Keratinocyte (primary cell): ENCODE results near the gene NFASC.

Experiments used
- EZH2 ChIP-seq: IDR thresholded peaks from one replicate; pipeline ENCODE4 v1.6.1; 2012; ENCODE audit warnings: inconsistent platforms, mild to moderate bottlenecking, low read length, moderate library complexity
- TF ChIP-seq, protein P1 (sequence below), 3 experiments: IDR thresholded peaks in 1 of 3; conservative IDR thresholded peaks in 1 of 3; optimal IDR thresholded peaks in 1 of 3; 2 replicates in 2 of 3; 3 replicates in 1 of 3; pipeline versions ENCODE3 to v1.5.1; 2011; ENCODE audit warnings: low read length in 3 of 3, mild to moderate bottlenecking in 3 of 3, moderate library complexity in 2 of 3, control low read depth in 1 of 3, inconsistent platforms in 1 of 3; ENCODE audit not compliant: insufficient read depth in 2 of 3; ENCODE audit errors: extremely low read depth in 1 of 3

DNA sequence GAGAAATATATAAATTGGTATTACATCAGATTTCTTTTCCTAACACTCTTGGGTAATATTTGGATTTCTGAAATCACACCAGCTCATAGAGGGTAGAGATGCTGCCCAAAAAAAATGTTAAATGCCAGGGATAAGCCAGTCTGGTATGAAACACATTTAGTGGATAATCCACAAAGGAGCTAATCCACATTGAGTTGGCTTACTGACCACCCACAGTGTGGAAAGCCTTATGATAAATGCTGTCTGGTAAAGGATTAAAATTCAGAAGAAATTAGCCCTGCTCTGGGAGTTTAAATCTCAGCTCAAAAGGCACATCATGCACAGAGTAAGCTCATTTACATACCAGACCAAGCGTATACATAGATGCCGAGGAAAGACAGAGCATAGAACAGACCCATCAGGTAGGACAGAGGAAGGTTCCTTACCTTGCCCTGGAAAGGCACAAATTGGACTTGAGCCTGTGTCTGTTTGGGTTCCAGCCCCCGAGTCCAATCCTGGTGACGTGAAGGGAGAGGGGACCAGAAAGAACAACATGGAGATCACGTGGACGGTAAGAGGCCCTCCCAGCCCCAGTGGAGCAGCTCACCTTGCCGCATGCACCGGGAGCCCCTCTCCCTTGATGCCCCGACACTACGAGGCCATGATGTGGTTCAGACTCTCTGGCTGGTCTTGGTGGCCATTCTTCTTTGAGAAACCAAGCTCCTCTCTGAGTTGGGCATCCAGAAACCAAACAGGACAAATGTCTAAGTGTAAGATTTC is 109.4 kb downstream of the NFASC start:
- TF ChIP-seq, protein P1, sequence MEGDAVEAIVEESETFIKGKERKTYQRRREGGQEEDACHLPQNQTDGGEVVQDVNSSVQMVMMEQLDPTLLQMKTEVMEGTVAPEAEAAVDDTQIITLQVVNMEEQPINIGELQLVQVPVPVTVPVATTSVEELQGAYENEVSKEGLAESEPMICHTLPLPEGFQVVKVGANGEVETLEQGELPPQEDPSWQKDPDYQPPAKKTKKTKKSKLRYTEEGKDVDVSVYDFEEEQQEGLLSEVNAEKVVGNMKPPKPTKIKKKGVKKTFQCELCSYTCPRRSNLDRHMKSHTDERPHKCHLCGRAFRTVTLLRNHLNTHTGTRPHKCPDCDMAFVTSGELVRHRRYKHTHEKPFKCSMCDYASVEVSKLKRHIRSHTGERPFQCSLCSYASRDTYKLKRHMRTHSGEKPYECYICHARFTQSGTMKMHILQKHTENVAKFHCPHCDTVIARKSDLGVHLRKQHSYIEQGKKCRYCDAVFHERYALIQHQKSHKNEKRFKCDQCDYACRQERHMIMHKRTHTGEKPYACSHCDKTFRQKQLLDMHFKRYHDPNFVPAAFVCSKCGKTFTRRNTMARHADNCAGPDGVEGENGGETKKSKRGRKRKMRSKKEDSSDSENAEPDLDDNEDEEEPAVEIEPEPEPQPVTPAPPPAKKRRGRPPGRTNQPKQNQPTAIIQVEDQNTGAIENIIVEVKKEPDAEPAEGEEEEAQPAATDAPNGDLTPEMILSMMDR (optimal IDR thresholded peaks at IDR 0.05 in 1 of 3, IDR thresholded peaks at IDR 0.05 in 1 of 3, conservative IDR thresholded peaks at IDR 0.05 in 1 of 3; ENCODE audit: extremely low read depth in 1 of 3, insufficient read depth in 2 of 3, low read length in 3 of 3), result no peak
- no peak for TF ChIP-seq EZH2
